K562 (cell line): ENCODE results near the gene KRR1.

Experiments
- CTCF ChIP-seq, 3 experiments: IDR thresholded peaks in 2 of 3; conservative IDR thresholded peaks in 1 of 3; 2 replicates each; pipeline ENCODE4 v1.5.1; 2011 to 2012; ENCODE audit warnings: low read length in 3 of 3, mild to moderate bottlenecking in 3 of 3, control low read depth in 2 of 3, improper control_type of control experiment in 1 of 3, inconsistent platforms in 1 of 3, low read depth in 1 of 3, mixed read lengths in 1 of 3, moderate library complexity in 1 of 3; ENCODE audit not compliant: insufficient read depth in 2 of 3
- NR2C1 ChIP-seq, 2 experiments: fragments of 450-650 bp; IDR thresholded peaks; 2 replicates each; pipeline ENCODE4 v1.6.1; 2017; ENCODE audit warnings: mild to moderate bottlenecking in 2 of 2, antibody characterized with exemption in 1 of 2, inconsistent platforms in 1 of 2, missing compliant biosample characterization in 1 of 2, missing genetic modification characterization in 1 of 2
- RBFOX2 ChIP-seq: fragments of 200-400 bp; formaldehyde crosslinking; IDR thresholded peaks from 2 replicates; pipeline ENCODE4 v1.6.1; 2017; ENCODE audit warnings: low read depth, mild to moderate bottlenecking, low read length, moderate library complexity
- ZNF274 ChIP-seq: IDR thresholded peaks from 2 replicates; pipeline ENCODE4 v1.6.1; 2011; ENCODE audit warnings: low read depth, mild to moderate bottlenecking, low read length, moderate library complexity, borderline replicate concordance
- ZNF76 ChIP-seq: fragments of 250-450 bp; sonication (Bioruptor Pico); IDR thresholded peaks from 2 replicates; pipeline ENCODE4 v1.4.0; 2020; ENCODE audit warnings: mild to moderate bottlenecking, moderate library complexity, borderline replicate concordance

- no peak for TF ChIP-seq RBFOX2
- no peak for TF ChIP-seq CTCF (IDR thresholded peaks at IDR 0.05 in 2 of 3, conservative IDR thresholded peaks at IDR 0.05 in 1 of 3; ENCODE audit: insufficient read depth in 2 of 3, low read depth in 1 of 3, low read length in 3 of 3)
- TF ChIP-seq ZNF76 (CRISPR knock-in tag) = no peak
- no peak for TF ChIP-seq ZNF274
- TF ChIP-seq NR2C1 (IDR thresholded peaks at IDR 0.05) = no peak
- TF ChIP-seq NR2C1 (tag; IDR thresholded peaks at IDR 0.05) = no peak
These were observed 35.3 kb downstream of the KRR1 start for GRCh38 chr12:75476071-75476470.
